GM12864 (cell line): ENCODE measurements around the gene NR0B2.
A peak's percentile ranks its signal among the peaks of the same experiment; 100 is the strongest.

Experiments
- DNase-seq: peaks from one replicate; pipeline ENCODE4 v3.0.0-alpha.2; 2011; ENCODE audit warnings: low read depth
- H3K4me3 ChIP-seq: 2 replicates; pipeline ENCODE4 v1.5.1; 2011; ENCODE audit warnings: mild to moderate bottlenecking, low read depth, low read length, control low read depth
- CTCF ChIP-seq: IDR thresholded peaks from 2 replicates; pipeline ENCODE4 v1.5.1; 2011; ENCODE audit warnings: low read depth, mild to moderate bottlenecking, moderate library complexity, low read length, control low read depth, inconsistent platforms; ENCODE audit errors: missing control alignments

The NR0B2 gene

GRCh38 chr1:26907071-26907917 is 6.5 kb downstream of the NR0B2 start:
- no peak for TF ChIP-seq CTCF
- no peak for DNase-seq
- H3K4me3 ChIP-seq, result no peak overlapping the region

GRCh38 chr1:26900815-26901511 is 12.8 kb downstream of the NR0B2 start:
- DNase-seq, result no peak
- H3K4me3 ChIP-seq, result peak overlapping the region; percentile 88
- TF ChIP-seq CTCF, result no peak

GRCh38 chr1:26900001-26900814 is 13.6 kb downstream of the NR0B2 start, which contains the start of gene GPATCH3:
GPATCH3 (minus strand) TSS chr1:26900467; CDS start chr1:26900442, 25 bp downstream.
- peak; percentile 78 for DNase-seq
- no peak for TF ChIP-seq CTCF
- H3K4me3 ChIP-seq, result peak within 1 kb of the TSS; percentile 88

GRCh38 chr1:26897351-26897750 is 16.4 kb downstream of the NR0B2 start:
- H3K4me3 ChIP-seq, result no peak overlapping the region
- no peak for DNase-seq
- no peak for TF ChIP-seq CTCF

GRCh38 chr1:26894263-26894662 is 19.5 kb downstream of the NR0B2 start:
- no peak for DNase-seq

GRCh38 chr1:26890467-26890796 is 23.3 kb downstream of the NR0B2 start:
- H3K4me3 ChIP-seq, result peak overlapping the region; percentile 72
- no peak for TF ChIP-seq CTCF
- DNase-seq, result no peak

More at GRCh38 chr1:26894263-26894662, 19.5 kb downstream of the NR0B2 start:
- H3K4me3 ChIP-seq, result no peak overlapping the region
- TF ChIP-seq CTCF, result no peak
